ENCODE results near the gene ASB8. TPM values are rescaled to one million over a fixed set of nuclear protein-coding genes. Genes with fewer than 3 reads are reported as not detected.

The ASB8 gene
- total and polyA plus RNA-seq, 9 donors = 36.2 to 56.1 (median 41.6) TPM

GRCh38 chr12:48197971-48198671 lies 40.8 kb upstream of the ASB8 start:
- peaks cover 12% of the 10 kb centered on the region for H3K4me1 ChIP-seq (ENCODE audit: control insufficient read depth, insufficient read depth, low read length)
- H3K4me3 ChIP-seq (ENCODE audit: low read length) = peak overlapping the region; percentile 89
- WGBS (ENCODE audit: insufficient coverage) = 0% methylated on average over 33 of the region's 39 CpGs
- no peaks in the 10 kb centered on the region for H3K36me3 ChIP-seq (ENCODE audit: control insufficient read depth, insufficient read depth, low read length)
- peaks cover 2% of the 10 kb centered on the region for H3K27me3 ChIP-seq (ENCODE audit: control insufficient read depth, insufficient read depth, low read length)
- DNase-seq = peak; percentile 98
- peak overlapping the region; percentile 97 for H3K27ac ChIP-seq (ENCODE audit: low read length)
- peaks cover 4% of the 10 kb centered on the region for H3K9me3 ChIP-seq (replicated peaks; ENCODE audit: control insufficient read depth, low read depth, low read length)

GRCh38 chr12:48197549-48197970 lies 40.2 kb upstream of the ASB8 start:
- DNase-seq = peak; percentile 68
- H3K9me3 ChIP-seq (replicated peaks; ENCODE audit: control insufficient read depth, low read depth, low read length) = peaks cover 3% of the 10 kb centered on the region
- peaks cover 12% of the 10 kb centered on the region for H3K4me1 ChIP-seq (ENCODE audit: control insufficient read depth, insufficient read depth, low read length)
- H3K4me3 ChIP-seq (ENCODE audit: low read length) = peak overlapping the region; percentile 89
- no peaks in the 10 kb centered on the region for H3K36me3 ChIP-seq (ENCODE audit: control insufficient read depth, insufficient read depth, low read length)
- peak overlapping the region; percentile 97 for H3K27ac ChIP-seq (ENCODE audit: low read length)
- peaks cover 2% of the 10 kb centered on the region for H3K27me3 ChIP-seq (ENCODE audit: control insufficient read depth, insufficient read depth, low read length)
- 0% methylated on average over 9 of the region's 10 CpGs for WGBS (ENCODE audit: insufficient coverage)

DNA sequence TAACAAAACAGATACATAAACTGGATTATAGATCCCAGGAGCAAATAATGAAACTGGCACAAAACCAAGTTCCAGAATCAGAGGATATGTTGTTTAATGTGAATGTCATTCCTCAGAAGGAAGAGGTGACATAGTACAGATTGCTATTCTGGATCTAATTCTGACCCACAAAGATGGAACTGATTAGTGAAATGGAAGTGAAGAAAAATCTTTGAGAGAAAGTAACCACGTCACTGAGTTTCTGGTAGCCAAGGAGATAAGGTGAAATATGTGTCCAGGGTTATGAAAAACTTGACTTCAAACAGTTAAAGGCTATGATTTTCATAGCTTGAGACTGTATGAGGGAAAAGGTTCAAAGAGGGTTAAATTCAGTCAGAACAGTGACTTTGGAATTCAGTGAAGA lies 37.5 kb upstream of the ASB8 start:
- no peak for DNase-seq
- H3K4me3 ChIP-seq (ENCODE audit: low read length) = no peak overlapping the region
- H3K9me3 ChIP-seq (replicated peaks; ENCODE audit: control insufficient read depth, low read depth, low read length) = no peaks in the 10 kb centered on the region
- peaks cover 12% of the 10 kb centered on the region for H3K4me1 ChIP-seq (ENCODE audit: control insufficient read depth, insufficient read depth, low read length)
- H3K27ac ChIP-seq (ENCODE audit: low read length) = no peak overlapping the region
- 38% methylated on average over 1 of the region's 1 CpG for WGBS (ENCODE audit: insufficient coverage)
- H3K36me3 ChIP-seq (ENCODE audit: control insufficient read depth, insufficient read depth, low read length) = no peaks in the 10 kb centered on the region
- H3K27me3 ChIP-seq (ENCODE audit: control insufficient read depth, insufficient read depth, low read length) = peaks cover 2% of the 10 kb centered on the region

- no peaks in the 10 kb centered on the region for H3K9me3 ChIP-seq (replicated peaks; ENCODE audit: control insufficient read depth, low read depth, low read length)
- no peak overlapping the region for H3K27ac ChIP-seq (ENCODE audit: low read length)
- WGBS (ENCODE audit: insufficient coverage) = no CpG with 5 or more reads among the region's 2 CpGs
- peaks cover 8% of the 10 kb centered on the region for H3K4me1 ChIP-seq (ENCODE audit: control insufficient read depth, insufficient read depth, low read length)
- no peak overlapping the region for H3K4me3 ChIP-seq (ENCODE audit: low read length)
- no peaks in the 10 kb centered on the region for H3K36me3 ChIP-seq (ENCODE audit: control insufficient read depth, insufficient read depth, low read length)
- no peak for DNase-seq
- H3K27me3 ChIP-seq (ENCODE audit: control insufficient read depth, insufficient read depth, low read length) = peaks cover 2% of the 10 kb centered on the region
Observed at GRCh38 chr12:48193623-48194022, 36.3 kb upstream of the ASB8 start.

GRCh38 chr12:48192861-48193260 lies 35.5 kb upstream of the ASB8 start:
- Histone ChIP-seq H3K27me3 (ENCODE audit: control insufficient read depth, insufficient read depth, low read length) (peaks cover 8% of the 10 kb centered on the region), H3K27ac (ENCODE audit: low read length) (no peak overlapping the region), H3K4me1 (ENCODE audit: control insufficient read depth, insufficient read depth, low read length) (peaks cover 7% of the 10 kb centered on the region), H3K4me3 (ENCODE audit: low read length) (no peak overlapping the region), H3K9me3 (replicated peaks; ENCODE audit: control insufficient read depth, low read depth, low read length) (no peaks in the 10 kb centered on the region), H3K36me3 (ENCODE audit: control insufficient read depth, insufficient read depth, low read length) (no peaks in the 10 kb centered on the region)
- DNase-seq = no peak
- WGBS (ENCODE audit: insufficient coverage) = no CpG with 5 or more reads among the region's 1 CpG

DNA sequence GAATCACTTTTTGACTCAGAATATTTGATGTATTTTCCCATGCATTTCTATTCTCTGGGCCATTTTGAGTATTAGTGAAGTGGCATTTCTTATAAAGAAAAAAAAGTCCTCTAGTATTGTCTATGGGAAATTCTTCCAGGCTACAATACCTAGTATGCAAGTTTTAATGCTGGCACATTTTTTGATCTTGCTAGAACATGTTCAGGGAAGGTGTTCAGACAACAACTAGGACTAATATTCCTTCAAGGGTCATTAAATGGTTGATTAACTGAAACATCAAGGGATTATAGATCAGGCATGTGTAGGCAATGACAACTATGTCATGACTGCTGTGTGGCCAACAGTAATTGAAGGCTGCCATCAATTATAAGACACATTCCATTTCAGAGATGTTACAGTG lies 33.8 kb upstream of the ASB8 start:
- H3K4me1 ChIP-seq (ENCODE audit: control insufficient read depth, insufficient read depth, low read length) = no peaks in the 10 kb centered on the region
- H3K4me3 ChIP-seq (ENCODE audit: low read length) = no peak overlapping the region
- H3K27ac ChIP-seq (ENCODE audit: low read length) = no peak overlapping the region
- peaks cover 16% of the 10 kb centered on the region for H3K27me3 ChIP-seq (ENCODE audit: control insufficient read depth, insufficient read depth, low read length)
- DNase-seq = no peak
- H3K36me3 ChIP-seq (ENCODE audit: control insufficient read depth, insufficient read depth, low read length) = no peaks in the 10 kb centered on the region
- no peaks in the 10 kb centered on the region for H3K9me3 ChIP-seq (replicated peaks; ENCODE audit: control insufficient read depth, low read depth, low read length)

GRCh38 chr12:48189331-48190125 lies 32.2 kb upstream of the ASB8 start:
- Histone ChIP-seq H3K36me3 (ENCODE audit: control insufficient read depth, insufficient read depth, low read length) (no peaks in the 10 kb centered on the region), H3K27me3 (ENCODE audit: control insufficient read depth, insufficient read depth, low read length) (peaks cover 32% of the 10 kb centered on the region), H3K27ac (ENCODE audit: low read length) (no peak overlapping the region), H3K4me1 (ENCODE audit: control insufficient read depth, insufficient read depth, low read length) (peaks cover 5% of the 10 kb centered on the region), H3K4me3 (ENCODE audit: low read length) (no peak overlapping the region), H3K9me3 (replicated peaks; ENCODE audit: control insufficient read depth, low read depth, low read length) (no peaks in the 10 kb centered on the region)
- WGBS (ENCODE audit: insufficient coverage) = 0% methylated on average over 1 of the region's 6 CpGs
- peak; percentile 80 for DNase-seq

DNA sequence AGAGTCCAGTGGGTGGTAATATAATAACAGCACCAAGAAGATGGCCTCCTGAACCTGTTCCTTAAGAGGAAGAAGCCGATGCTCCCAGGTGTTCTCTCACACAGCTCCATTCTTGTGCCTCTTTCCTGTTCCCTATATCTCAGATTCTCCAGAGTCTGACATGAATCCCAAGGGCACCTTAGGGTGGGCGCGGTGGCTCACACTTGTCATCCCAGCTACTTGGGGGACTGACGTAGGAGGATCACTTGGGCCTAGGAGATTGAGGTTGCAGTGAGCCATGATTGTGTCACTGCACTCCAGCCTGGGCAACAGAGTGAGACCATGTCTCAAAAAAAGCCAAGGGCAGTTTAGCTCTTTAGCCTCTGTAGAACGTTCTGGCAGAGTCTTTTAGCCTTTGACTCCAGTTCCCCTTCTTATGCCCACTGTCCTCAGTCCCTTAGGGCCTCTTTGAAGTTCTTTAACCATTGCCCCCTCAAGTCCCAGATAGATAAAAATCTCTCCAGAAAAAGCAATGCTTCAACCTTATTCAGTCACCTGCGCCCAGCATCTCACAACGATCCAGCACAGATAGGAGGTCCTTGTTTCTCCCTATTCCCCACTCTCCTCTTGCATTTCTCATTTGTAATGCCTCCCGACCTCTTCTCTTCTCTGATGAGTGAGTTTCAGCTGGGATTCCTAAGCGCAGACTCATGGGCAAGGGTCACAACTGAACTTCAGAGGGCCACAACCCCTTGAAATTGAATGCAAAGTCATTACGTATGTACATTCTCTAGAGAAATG lies 30.8 kb upstream of the ASB8 start:
- no peak for DNase-seq
- H3K9me3 ChIP-seq (replicated peaks; ENCODE audit: control insufficient read depth, low read depth, low read length) = no peaks in the 10 kb centered on the region
- peaks cover 44% of the 10 kb centered on the region for H3K27me3 ChIP-seq (ENCODE audit: control insufficient read depth, insufficient read depth, low read length)
- H3K27ac ChIP-seq (ENCODE audit: low read length) = no peak overlapping the region
- H3K4me1 ChIP-seq (ENCODE audit: control insufficient read depth, insufficient read depth, low read length) = peaks cover 18% of the 10 kb centered on the region
- no peak overlapping the region for H3K4me3 ChIP-seq (ENCODE audit: low read length)
- no peaks in the 10 kb centered on the region for H3K36me3 ChIP-seq (ENCODE audit: control insufficient read depth, insufficient read depth, low read length)
- 80% methylated on average over 7 of the region's 10 CpGs for WGBS (ENCODE audit: insufficient coverage)

DNA sequence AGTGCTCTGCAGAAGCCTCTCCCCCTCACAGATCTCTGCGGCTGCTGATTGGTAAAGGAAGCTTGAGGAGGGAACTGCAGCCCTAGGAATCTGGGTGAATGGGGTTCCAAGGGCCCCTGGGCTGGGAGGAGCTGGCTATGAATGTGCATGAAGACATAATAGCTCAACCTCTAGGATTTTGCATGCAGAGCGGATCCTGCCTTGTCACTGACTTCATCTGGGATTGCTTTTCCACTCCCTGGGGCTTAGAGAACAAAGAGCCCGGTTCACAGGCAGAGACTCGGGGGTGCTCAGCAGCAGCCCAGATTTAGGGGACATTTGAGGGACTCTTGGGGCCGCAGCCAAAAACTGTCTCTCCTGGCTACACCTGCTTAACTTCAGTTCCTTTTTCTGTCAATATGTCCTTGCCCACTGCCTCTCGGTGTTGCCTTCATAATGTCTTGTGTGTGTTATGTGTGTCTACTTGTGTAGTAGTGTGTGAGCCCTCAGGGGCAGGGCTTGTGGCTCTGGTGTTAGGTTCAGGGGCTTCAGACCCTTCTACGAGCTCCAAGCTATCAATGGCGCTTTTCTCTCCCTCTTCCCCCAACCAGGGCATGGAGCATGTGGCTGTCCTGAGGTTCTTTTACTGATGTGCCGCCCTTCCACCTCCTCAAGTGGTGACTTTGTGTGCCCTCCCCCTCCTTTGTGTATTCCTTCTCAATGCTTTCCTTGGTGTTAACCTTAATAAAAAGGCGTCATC lies 28.0 kb upstream of the ASB8 start:
- WGBS (ENCODE audit: insufficient coverage) = 26% methylated on average over 4 of the region's 10 CpGs
- no peak overlapping the region for H3K27ac ChIP-seq (ENCODE audit: low read length)
- H3K4me3 ChIP-seq (ENCODE audit: low read length) = no peak overlapping the region
- peaks cover 24% of the 10 kb centered on the region for H3K4me1 ChIP-seq (ENCODE audit: control insufficient read depth, insufficient read depth, low read length)
- H3K36me3 ChIP-seq (ENCODE audit: control insufficient read depth, insufficient read depth, low read length) = no peaks in the 10 kb centered on the region
- DNase-seq = no peak
- H3K27me3 ChIP-seq (ENCODE audit: control insufficient read depth, insufficient read depth, low read length) = peaks cover 65% of the 10 kb centered on the region
- H3K9me3 ChIP-seq (replicated peaks; ENCODE audit: control insufficient read depth, low read depth, low read length) = no peaks in the 10 kb centered on the region

All from muscle of leg (tissue), 11 donors.